ENCODE results near the gene THG1L. TPM values are rescaled to one million over a fixed set of nuclear protein-coding genes. Genes with fewer than 3 reads are reported as not detected.

THG1L gene
- total and polyA plus RNA-seq, 2 experiments from 2014 or later: 7.5 to 10.2 TPM

DNA sequence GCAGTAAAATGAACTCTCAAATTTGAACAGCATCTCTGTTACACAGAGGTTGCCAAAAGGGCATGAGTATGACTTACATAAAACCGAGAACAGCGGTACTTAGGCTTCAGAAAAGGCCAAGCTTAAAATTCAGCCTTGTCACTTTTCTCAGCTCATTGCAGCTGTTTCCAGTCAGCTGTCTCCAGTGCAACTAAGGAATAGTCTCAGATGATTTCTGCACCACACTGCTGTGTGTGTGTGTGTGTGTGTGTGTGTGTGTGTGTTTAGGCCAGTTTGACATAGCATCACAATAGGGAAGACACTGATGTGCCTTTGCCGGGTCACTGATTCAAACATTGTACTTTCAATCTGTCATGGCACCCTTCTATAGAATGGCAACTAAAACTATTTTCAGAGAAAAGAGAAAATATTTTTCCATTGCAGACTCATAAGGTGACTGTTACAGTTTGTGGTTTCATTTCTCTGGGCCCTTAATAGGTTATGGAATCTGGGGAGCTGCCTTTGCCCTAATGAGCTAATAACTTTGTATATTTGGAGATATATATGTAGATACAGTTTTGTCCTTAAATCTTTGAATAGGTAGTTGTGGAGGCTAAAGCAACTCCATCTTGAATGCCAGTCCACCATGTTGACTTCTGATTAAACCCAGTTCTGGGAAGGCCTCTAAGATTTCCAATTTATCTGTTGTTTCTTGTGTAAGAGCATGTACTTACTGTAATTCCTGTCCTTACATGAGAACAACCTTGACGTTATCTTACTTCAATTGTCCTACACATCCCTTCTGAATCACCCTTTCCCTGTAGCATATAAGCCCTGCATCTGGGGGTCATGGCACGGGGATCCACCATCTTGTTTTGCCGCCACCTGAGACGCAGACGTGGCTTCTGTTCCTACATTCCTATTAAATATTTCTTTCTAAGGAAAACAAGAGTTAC is 16.8 kb downstream of the THG1L start:
- no peak for DNase-seq (ENCODE audit: low spot score)
- no peak overlapping the region for H2AFZ ChIP-seq
- peak overlapping the region; percentile 8 for H3K27ac ChIP-seq
- no peaks in the 10 kb centered on the region for H3K9me3 ChIP-seq (ENCODE audit: low read depth)
- H3K4me2 ChIP-seq: no peak overlapping the region
- no peak overlapping the region for H3K4me3 ChIP-seq
- no peaks in the 10 kb centered on the region for H3K4me1 ChIP-seq (ENCODE audit: insufficient read depth)
- no peaks in the 10 kb centered on the region for H3K27me3 ChIP-seq
- H4K20me1 ChIP-seq (ENCODE audit: insufficient read depth, poor library complexity, severe bottlenecking): peaks cover 3% of the 10 kb centered on the region
- no peaks in the 10 kb centered on the region for H3K9me2 ChIP-seq (replicated peaks; ENCODE audit: insufficient read depth)
- peaks cover 11% of the 10 kb centered on the region for H3K79me2 ChIP-seq
- 88% methylated on average over 8 of the region's 8 CpGs for WGBS (ENCODE audit: low lambda C conversion rate, missing lambda C conversion rate)
- no peaks in the 10 kb centered on the region for H3K36me3 ChIP-seq (replicated peaks; ENCODE audit: insufficient read depth, low read depth)
- TF ChIP-seq EZH2 (IDR thresholded peaks at IDR 0.05; ENCODE audit: borderline replicate concordance) (no peak), EZH2phosphoT487 (IDR thresholded peaks at IDR 0.05; ENCODE audit: low read depth, severe bottlenecking, unreplicated experiment) (no peak)
- TF ChIP-seq, protein P1, sequence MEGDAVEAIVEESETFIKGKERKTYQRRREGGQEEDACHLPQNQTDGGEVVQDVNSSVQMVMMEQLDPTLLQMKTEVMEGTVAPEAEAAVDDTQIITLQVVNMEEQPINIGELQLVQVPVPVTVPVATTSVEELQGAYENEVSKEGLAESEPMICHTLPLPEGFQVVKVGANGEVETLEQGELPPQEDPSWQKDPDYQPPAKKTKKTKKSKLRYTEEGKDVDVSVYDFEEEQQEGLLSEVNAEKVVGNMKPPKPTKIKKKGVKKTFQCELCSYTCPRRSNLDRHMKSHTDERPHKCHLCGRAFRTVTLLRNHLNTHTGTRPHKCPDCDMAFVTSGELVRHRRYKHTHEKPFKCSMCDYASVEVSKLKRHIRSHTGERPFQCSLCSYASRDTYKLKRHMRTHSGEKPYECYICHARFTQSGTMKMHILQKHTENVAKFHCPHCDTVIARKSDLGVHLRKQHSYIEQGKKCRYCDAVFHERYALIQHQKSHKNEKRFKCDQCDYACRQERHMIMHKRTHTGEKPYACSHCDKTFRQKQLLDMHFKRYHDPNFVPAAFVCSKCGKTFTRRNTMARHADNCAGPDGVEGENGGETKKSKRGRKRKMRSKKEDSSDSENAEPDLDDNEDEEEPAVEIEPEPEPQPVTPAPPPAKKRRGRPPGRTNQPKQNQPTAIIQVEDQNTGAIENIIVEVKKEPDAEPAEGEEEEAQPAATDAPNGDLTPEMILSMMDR (IDR thresholded peaks at IDR 0.05; ENCODE audit: poor library complexity): no peak

DNA sequence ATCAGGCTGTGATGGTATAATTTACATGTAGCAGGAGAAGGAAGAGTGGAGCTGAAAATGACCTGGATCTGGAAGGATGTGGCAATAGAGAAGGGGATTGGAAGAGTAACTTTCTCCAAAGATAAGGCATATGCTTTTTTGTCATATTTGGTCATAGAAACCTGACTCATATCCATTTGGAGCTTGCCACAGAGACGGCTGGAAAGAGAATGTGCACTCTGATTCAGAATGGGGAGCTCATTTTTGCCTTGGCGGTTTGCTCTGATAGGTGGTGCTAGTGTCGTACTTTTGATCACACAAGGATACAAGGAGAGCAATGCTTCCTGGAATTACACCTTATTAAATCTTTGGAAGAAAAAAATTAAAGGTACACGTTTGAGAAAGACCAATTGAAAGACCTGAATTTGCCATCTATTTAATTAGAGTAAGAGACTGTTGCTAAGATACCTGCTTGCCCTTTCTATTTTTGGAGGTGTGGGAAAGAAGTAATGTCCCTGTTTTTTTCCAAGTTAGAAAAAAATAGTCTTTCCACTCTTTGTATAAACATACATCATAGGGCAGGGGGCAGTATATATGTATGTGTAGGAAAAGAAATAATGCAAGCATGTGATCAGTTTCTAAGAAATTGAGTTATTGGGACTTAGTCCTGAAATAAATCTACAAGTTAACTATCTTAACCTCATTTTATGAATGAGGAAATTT is 17.7 kb downstream of the THG1L start:
- H3K79me2 ChIP-seq: peaks cover 11% of the 10 kb centered on the region

DNA sequence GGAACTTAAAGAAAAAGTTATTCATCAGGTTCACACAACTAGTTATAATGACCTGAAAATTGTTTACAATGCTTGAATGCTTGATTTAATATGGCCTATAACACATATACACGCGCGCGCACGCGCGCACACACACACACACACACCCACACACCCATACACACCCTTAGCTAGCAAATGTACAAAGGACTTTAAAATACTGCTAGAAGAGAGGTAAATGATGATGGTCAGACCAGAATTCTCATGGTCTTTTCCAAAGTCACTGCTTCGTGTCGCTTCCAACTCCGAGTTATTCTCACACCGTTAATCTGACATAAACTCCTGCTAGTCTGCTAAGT is 18.2 kb downstream of the THG1L start:
- Histone ChIP-seq H3K27ac (no peak overlapping the region), H3K4me3 (no peak overlapping the region), H3K27me3 (no peaks in the 10 kb centered on the region), H3K79me2 (peaks cover 8% of the 10 kb centered on the region), H3K9me2 (replicated peaks; ENCODE audit: insufficient read depth) (no peaks in the 10 kb centered on the region), H4K20me1 (ENCODE audit: insufficient read depth, poor library complexity, severe bottlenecking) (peaks cover 3% of the 10 kb centered on the region), H2AFZ (no peak overlapping the region), H3K4me1 (ENCODE audit: insufficient read depth) (no peaks in the 10 kb centered on the region), H3K9me3 (ENCODE audit: low read depth) (no peaks in the 10 kb centered on the region), H3K36me3 (replicated peaks; ENCODE audit: insufficient read depth, low read depth) (no peaks in the 10 kb centered on the region), H3K4me2 (no peak overlapping the region)
- WGBS (ENCODE audit: low lambda C conversion rate, missing lambda C conversion rate): 79% methylated on average over 11 of the region's 11 CpGs
- no peak for DNase-seq (ENCODE audit: low spot score)
- TF ChIP-seq, protein P1 (IDR thresholded peaks at IDR 0.05; ENCODE audit: poor library complexity): no peak
- no peak for TF ChIP-seq EZH2phosphoT487 (IDR thresholded peaks at IDR 0.05; ENCODE audit: low read depth, severe bottlenecking, unreplicated experiment)
- no peak for TF ChIP-seq EZH2 (IDR thresholded peaks at IDR 0.05; ENCODE audit: borderline replicate concordance)

More for the DNA sequence above, 17.7 kb downstream of the THG1L start:
- peak; percentile 12 for DNase-seq (ENCODE audit: low spot score)
- TF ChIP-seq, protein P1 (IDR thresholded peaks at IDR 0.05; ENCODE audit: poor library complexity): no peak
- TF ChIP-seq EZH2phosphoT487 (IDR thresholded peaks at IDR 0.05; ENCODE audit: low read depth, severe bottlenecking, unreplicated experiment) (no peak), EZH2 (IDR thresholded peaks at IDR 0.05; ENCODE audit: borderline replicate concordance) (no peak)
- H3K9me2 ChIP-seq (replicated peaks; ENCODE audit: insufficient read depth): no peaks in the 10 kb centered on the region
- no peak overlapping the region for H3K4me3 ChIP-seq
- WGBS (ENCODE audit: low lambda C conversion rate, missing lambda C conversion rate): 73% methylated on average over 4 of the region's 4 CpGs
- H2AFZ ChIP-seq: no peak overlapping the region
- no peaks in the 10 kb centered on the region for H3K9me3 ChIP-seq (ENCODE audit: low read depth)
- H3K36me3 ChIP-seq (replicated peaks; ENCODE audit: insufficient read depth, low read depth): no peaks in the 10 kb centered on the region
- no peaks in the 10 kb centered on the region for H3K27me3 ChIP-seq
- H3K27ac ChIP-seq: peak overlapping the region; percentile 8
- no peak overlapping the region for H3K4me2 ChIP-seq
- peaks cover 3% of the 10 kb centered on the region for H4K20me1 ChIP-seq (ENCODE audit: insufficient read depth, poor library complexity, severe bottlenecking)
- no peaks in the 10 kb centered on the region for H3K4me1 ChIP-seq (ENCODE audit: insufficient read depth)

All from hepatocyte (in vitro differentiated cells).